IMR-90 (cell line): ENCODE data around the gene RERE. TPM values are rescaled to one million over a fixed set of nuclear protein-coding genes. Genes with fewer than 3 reads are reported as not detected.

ENCODE experiments used
- ATAC-seq: fragments of 200-7000 bp; cut with Tn5 transposase; 2 replicates; pipeline ENCODE4 v1.9.1; 2020; ENCODE audit warnings: low read depth, mild to moderate bottlenecking, moderate library complexity
- BruUV-seq: library from RNA; stranded (reverse); fragments of 400-500 nt; replicated peaks from 2 replicates; lab custom pipeline; 2021; lab: Mats Ljungman, UMichigan
- CTCF ChIA-PET: fragments of 300-600 bp; formaldehyde crosslinking; extraction: SDS; loops from one replicate; lab custom pipeline; 2021; ENCODE audit warnings: antibody characterized with exemption; lab: Yijun Ruan, JAX
- POLR2A ChIA-PET: fragments of 300-600 bp; sonication (Branson Sonifier 250); formaldehyde crosslinking; loops from one replicate; lab custom pipeline; 2022; ENCODE audit warnings: antibody characterized with exemption; ENCODE audit not compliant: unreplicated experiment; lab: Charles Lee
- DNase-seq: peaks from one replicate; pipeline ENCODE4 v3.0.0; 2013
- H2AFZ ChIP-seq: replicated peaks from 2 replicates; pipeline ENCODE3; 2013; ENCODE audit warnings: low read length, mild to moderate bottlenecking; ENCODE audit not compliant: poor library complexity
- H2AK5ac ChIP-seq: 2 replicates; pipeline ENCODE4 v1.6.1; 2013; ENCODE audit warnings: low read depth, low read length, inconsistent platforms
- H2AK9ac ChIP-seq: replicated peaks from 2 replicates; pipeline ENCODE3; 2013; ENCODE audit warnings: mild to moderate bottlenecking, low read depth, low read length, moderate library complexity; ENCODE audit not compliant: poor library complexity
- H2BK120ac ChIP-seq: 2 replicates; pipeline ENCODE4 v1.6.1; 2013; ENCODE audit warnings: low read depth, low read length, inconsistent platforms
- H2BK15ac ChIP-seq: 3 replicates; pipeline ENCODE4 v1.6.1; 2013; ENCODE audit warnings: low read depth, low read length, inconsistent platforms
- H2BK20ac ChIP-seq: 2 replicates; pipeline ENCODE4 v1.6.1; 2013; ENCODE audit warnings: low read depth, mild to moderate bottlenecking, inconsistent platforms, low read length, moderate library complexity
- H2BK5ac ChIP-seq: 2 replicates; pipeline ENCODE4 v1.6.1; 2013; ENCODE audit warnings: mild to moderate bottlenecking, low read depth, low read length, inconsistent platforms; ENCODE audit not compliant: poor library complexity, severe bottlenecking
- H3K14ac ChIP-seq: replicated peaks from 2 replicates; pipeline ENCODE4 v1.6.1; 2013; ENCODE audit warnings: low read depth, low read length, inconsistent platforms
- H3K18ac ChIP-seq: 2 replicates; pipeline ENCODE4 v1.6.1; 2013; ENCODE audit warnings: low read depth, low read length, control low read depth
- H3K23ac ChIP-seq: 2 replicates; pipeline ENCODE4 v1.6.1; 2013; ENCODE audit warnings: low read depth, low read length, inconsistent platforms
- H3K27ac ChIP-seq: 2 replicates; pipeline ENCODE4 v1.5.1; 2013; ENCODE audit warnings: mild to moderate bottlenecking, control low read depth, low read length; ENCODE audit not compliant: insufficient read depth
- H3K27me3 ChIP-seq: 2 replicates; pipeline ENCODE4 v1.6.1; 2013; ENCODE audit warnings: low read length; ENCODE audit not compliant: control insufficient read depth, insufficient read depth
- H3K36me3 ChIP-seq: 2 replicates; pipeline ENCODE4 v1.6.1; 2013; ENCODE audit warnings: low read length, mixed read lengths; ENCODE audit not compliant: control insufficient read depth, insufficient read depth
- H3K4ac ChIP-seq: 2 replicates; pipeline ENCODE4 v1.6.1; 2013; ENCODE audit warnings: low read depth, low read length, inconsistent platforms
- H3K4me1 ChIP-seq: 2 replicates; pipeline ENCODE4 v1.6.1; 2013; ENCODE audit warnings: low read length, mixed read lengths; ENCODE audit not compliant: control insufficient read depth, insufficient read depth
- H3K4me2 ChIP-seq: 2 replicates; pipeline ENCODE4 v1.6.1; 2013; ENCODE audit warnings: low read depth, mild to moderate bottlenecking, control low read depth, low read length, moderate library complexity
- H3K4me3 ChIP-seq: 2 replicates; pipeline ENCODE4 v1.5.1; 2013; ENCODE audit warnings: low read depth, mild to moderate bottlenecking, control low read depth, low read length, moderate library complexity; ENCODE audit not compliant: insufficient read depth
- H3K56ac ChIP-seq: 2 replicates; pipeline ENCODE4 v1.6.1; 2013; ENCODE audit warnings: low read length, inconsistent platforms; ENCODE audit not compliant: insufficient read depth; ENCODE audit errors: extremely low read depth
- H3K79me1 ChIP-seq, 2 experiments: 2 replicates each; pipeline ENCODE4 v1.6.1; 2013; ENCODE audit warnings: low read length in 2 of 2, inconsistent platforms in 1 of 2, low read depth in 1 of 2
- H3K9ac ChIP-seq: 2 replicates; pipeline ENCODE4 v1.6.1; 2013; ENCODE audit warnings: low read depth, low read length, control low read depth
- H3K9me1 ChIP-seq: 2 replicates; pipeline ENCODE4 v1.6.1; 2013; ENCODE audit warnings: low read length, inconsistent platforms; ENCODE audit not compliant: insufficient read depth
- H3K9me3 ChIP-seq: 2 replicates; pipeline ENCODE4 v1.6.1; 2013; ENCODE audit warnings: low read length; ENCODE audit not compliant: control insufficient read depth, insufficient read depth
- H4K20me1 ChIP-seq: 2 replicates; pipeline ENCODE4 v1.6.1; 2013; ENCODE audit warnings: low read length, inconsistent platforms; ENCODE audit not compliant: insufficient read depth
- H4K5ac ChIP-seq: 2 replicates; pipeline ENCODE4 v1.6.1; 2013; ENCODE audit warnings: mild to moderate bottlenecking, low read depth, low read length, control low read depth
- H4K8ac ChIP-seq, 2 experiments: 2 replicates each; pipeline ENCODE4 v1.6.1; 2013; ENCODE audit warnings: low read depth in 2 of 2, low read length in 2 of 2, control low read depth in 1 of 2, inconsistent platforms in 1 of 2
- H4K91ac ChIP-seq: 2 replicates; pipeline ENCODE4 v1.6.1; 2013; ENCODE audit warnings: low read depth, low read length, inconsistent platforms; ENCODE audit not compliant: insufficient read depth
- BHLHE40 ChIP-seq: fragments of 150-350 bp; IDR thresholded peaks from 2 replicates; pipeline ENCODE4 v1.6.1; 2016; ENCODE audit warnings: mild to moderate bottlenecking, low read depth, low read length
- CEBPB ChIP-seq: IDR thresholded peaks from 2 replicates; pipeline ENCODE4 v1.6.1; 2012; ENCODE audit warnings: low read depth, low read length, improper control_type of control experiment
- CHD1 ChIP-seq: IDR thresholded peaks from 2 replicates; pipeline ENCODE4 v1.6.1; 2012; ENCODE audit warnings: low read depth, low read length, improper control_type of control experiment
- ELK1 ChIP-seq: fragments of 150-350 bp; IDR thresholded peaks from 2 replicates; pipeline ENCODE4 v1.6.1; 2016; ENCODE audit warnings: low read depth, mild to moderate bottlenecking, low read length, moderate library complexity, borderline replicate concordance
- FOS ChIP-seq: fragments of 150-350 bp; IDR thresholded peaks from 2 replicates; pipeline ENCODE4 v1.6.1; 2016; ENCODE audit warnings: low read depth, low read length
- MAFK ChIP-seq: IDR thresholded peaks from 2 replicates; pipeline ENCODE4 v1.6.1; 2012; ENCODE audit warnings: low read depth, low read length, improper control_type of control experiment
- MAZ ChIP-seq: IDR thresholded peaks from 2 replicates; pipeline ENCODE4 v1.6.1; 2012; ENCODE audit warnings: low read depth, mild to moderate bottlenecking, low read length, improper control_type of control experiment, moderate library complexity, borderline replicate concordance
- MXI1 ChIP-seq: IDR thresholded peaks from 2 replicates; pipeline ENCODE4 v1.6.1; 2012; ENCODE audit warnings: low read depth, mild to moderate bottlenecking, low read length, moderate library complexity, borderline replicate concordance
- POLR2A ChIP-seq: IDR thresholded peaks from 2 replicates; pipeline ENCODE4 v1.6.1; 2012; ENCODE audit warnings: mild to moderate bottlenecking, low read depth, low read length
- RAD21 ChIP-seq: IDR thresholded peaks from 2 replicates; pipeline ENCODE4 v1.6.1; 2012; ENCODE audit warnings: low read length, improper control_type of control experiment
- RCOR1 ChIP-seq: IDR thresholded peaks from 2 replicates; pipeline ENCODE4 v1.6.1; 2012; ENCODE audit warnings: mild to moderate bottlenecking, low read length, improper control_type of control experiment; ENCODE audit not compliant: insufficient replicate concordance
- SMC3 ChIP-seq: fragments of 150-350 bp; IDR thresholded peaks from 2 replicates; pipeline ENCODE4 v1.6.1; 2016; ENCODE audit warnings: low read depth, mild to moderate bottlenecking, antibody characterized with exemption, low read length, moderate library complexity
- USF2 ChIP-seq: fragments of 150-350 bp; IDR thresholded peaks from 2 replicates; pipeline ENCODE4 v1.6.1; 2017; ENCODE audit warnings: mild to moderate bottlenecking, antibody characterized with exemption, low read length, low read depth
- WGBS, 2 experiments: methylation state at CpG; one replicate each; pipeline versions ENCODE4 v1.1.5 to v1.1.7; 2013; ENCODE audit warnings: missing lambda C conversion rate in 2 of 2; ENCODE audit not compliant: insufficient read length in 1 of 2; ENCODE audit errors: extremely low coverage in 2 of 2; 5-methylcytosine and 5-hydroxymethylcytosine counted together
- dilution Hi-C: fragments of 300-500 bp; cut with HindIII; formaldehyde crosslinking; loops from one replicate; pipeline ENCODE4 v1.14.3; 2018; ENCODE audit warnings: low sequenced_read_pairs; ENCODE audit not compliant: unreplicated experiment
- in situ Hi-C: fragments of 300-500 bp; cut with MboI; formaldehyde crosslinking; loops from 3 replicates; pipeline ENCODE4 v1.14.3; 2019; ENCODE audit warnings: low sequenced_read_pairs, inconsistent platforms, mixed read lengths
- intact Hi-C: fragments of 100-400 bp; cut with micrococcal nuclease; formaldehyde crosslinking; loops from 2 replicates; pipeline ENCODE4 v1.10.0; 2022
- polyA plus RNA-seq, 3 experiments: library from polyadenylated mRNA; depleted of rRNA; stranded (reverse); fragments of >200 nt; gene quantifications; 2 replicates each; pipeline ENCODE4 v1.2.3, GENCODE V29; 2012; ENCODE audit warnings: low replicate concordance in 1 of 3
- total RNA-seq: library from RNA; depleted of rRNA; stranded (reverse); fragments of >200 nt; gene quantifications from 2 replicates; pipeline ENCODE4 v1.2.3, GENCODE V29; 2012

RERE gene
- total and polyA plus RNA-seq, 2 of the 4 experiments (the other 2 are of a cell fraction): 11.5 to 25.1 TPM

- peak; percentile 21 for ATAC-seq
- no TSS peak for BruUV-seq
These were observed 149.4 kb downstream of the RERE start for GRCh38 chr1:8667869-8668594.

More at GRCh38 chr1:8667869-8668594, 149.4 kb downstream of the RERE start:
- no peak overlapping the region for H2AK5ac ChIP-seq
- H3K4ac ChIP-seq: peak overlapping the region; percentile 6; the same call in 1 of the 2 replicates
- no peaks in the 10 kb centered on the region for H3K9me3 ChIP-seq
- ChIA-PET CTCF (no interaction called here), POLR2A (no interaction called here)
- H3K14ac ChIP-seq: 0 out of 2 replicates have a peak overlapping the region, but pooled peaks have one; percentile 24
- WGBS, 2 experiments: 86% methylated on average over 1 of the region's 5 CpGs; no CpG with 5 or more reads in 1 of the 2 experiments
- TF ChIP-seq RCOR1 (no peak), ELK1 (no peak), BHLHE40 (no peak), SMC3 (no peak), FOS (no peak), POLR2A (no peak), RAD21 (no peak), MAZ (no peak), USF2 (no peak), CEBPB (no peak), CHD1 (no peak), MXI1 (no peak), MAFK (no peak)
- intact Hi-C loops: loop anchor here (10.0 kb wide), 1 partner anchor 293 kb away; no protein-coding TSS in a partner anchor
- H3K79me1 ChIP-seq: peaks cover 40 to 87% of the 10 kb centered on the region in 2 experiments
- H3K9me1 ChIP-seq: peaks cover 31% of the 10 kb centered on the region
- 0 out of 2 replicates have a peak overlapping the region, but pooled peaks have one; percentile 42 for H3K4me2 ChIP-seq
- no peak overlapping the region for H2BK20ac ChIP-seq
- H3K56ac ChIP-seq: no peak overlapping the region
- H3K23ac ChIP-seq: no peak overlapping the region
- H2BK15ac ChIP-seq: no peak overlapping the region
- peak overlapping the region; percentile 3 for H2BK5ac ChIP-seq
- H4K5ac ChIP-seq: no peak overlapping the region
- peaks cover 78% of the 10 kb centered on the region for H4K20me1 ChIP-seq
- no peak overlapping the region; the same call in 1 of the 2 replicates for H3K18ac ChIP-seq
- no peak overlapping the region for H4K8ac ChIP-seq
- H2BK120ac ChIP-seq: no peak overlapping the region
- no peaks in the 10 kb centered on the region for H3K27me3 ChIP-seq
- no peak overlapping the region for H3K9ac ChIP-seq
- H3K27ac ChIP-seq: no peak overlapping the region
- peak; percentile 45 for DNase-seq
- dilution Hi-C loops: no loop called here
- H3K36me3 ChIP-seq: no peaks in the 10 kb centered on the region
- no peak overlapping the region for H2AK9ac ChIP-seq
- in situ Hi-C loops: no loop called here
- H3K4me1 ChIP-seq: peaks cover 34% of the 10 kb centered on the region
- no peak overlapping the region for H2AFZ ChIP-seq
- H3K4me3 ChIP-seq: no peak overlapping the region
- H4K91ac ChIP-seq: no peak overlapping the region
